HUES48 (cell line): ENCODE measurements around the gene NFKBIE.
A peak's percentile ranks its signal among the peaks of the same experiment; 100 is the strongest.

Source experiments
- H3K27ac ChIP-seq: one replicate; pipeline ENCODE4 v1.7.0; 2013; ENCODE audit warnings: low read depth, low read length, inconsistent platforms
- H3K27me3 ChIP-seq: 2 replicates; pipeline ENCODE4 v1.6.1; 2013; ENCODE audit warnings: mild to moderate bottlenecking, low read length; ENCODE audit not compliant: control insufficient read depth, insufficient read depth
- H3K36me3 ChIP-seq: 2 replicates; pipeline ENCODE4 v1.6.1; 2013; ENCODE audit warnings: low read length; ENCODE audit not compliant: control insufficient read depth, insufficient read depth
- H3K4me1 ChIP-seq: 2 replicates; pipeline ENCODE4 v1.6.1; 2013; ENCODE audit warnings: mild to moderate bottlenecking, low read length; ENCODE audit not compliant: control insufficient read depth, insufficient read depth
- H3K4me3 ChIP-seq: 2 replicates; pipeline ENCODE4 v1.5.1; 2013; ENCODE audit warnings: mild to moderate bottlenecking, low read depth, low read length
- H3K9ac ChIP-seq: 2 replicates; pipeline ENCODE4 v1.6.1; 2013; ENCODE audit warnings: mild to moderate bottlenecking, low read depth, low read length, moderate library complexity
- H3K9me3 ChIP-seq: 2 replicates; pipeline ENCODE4 v1.6.1; 2013; ENCODE audit warnings: low read length; ENCODE audit not compliant: control insufficient read depth, insufficient read depth

Gene NFKBIE

DNA sequence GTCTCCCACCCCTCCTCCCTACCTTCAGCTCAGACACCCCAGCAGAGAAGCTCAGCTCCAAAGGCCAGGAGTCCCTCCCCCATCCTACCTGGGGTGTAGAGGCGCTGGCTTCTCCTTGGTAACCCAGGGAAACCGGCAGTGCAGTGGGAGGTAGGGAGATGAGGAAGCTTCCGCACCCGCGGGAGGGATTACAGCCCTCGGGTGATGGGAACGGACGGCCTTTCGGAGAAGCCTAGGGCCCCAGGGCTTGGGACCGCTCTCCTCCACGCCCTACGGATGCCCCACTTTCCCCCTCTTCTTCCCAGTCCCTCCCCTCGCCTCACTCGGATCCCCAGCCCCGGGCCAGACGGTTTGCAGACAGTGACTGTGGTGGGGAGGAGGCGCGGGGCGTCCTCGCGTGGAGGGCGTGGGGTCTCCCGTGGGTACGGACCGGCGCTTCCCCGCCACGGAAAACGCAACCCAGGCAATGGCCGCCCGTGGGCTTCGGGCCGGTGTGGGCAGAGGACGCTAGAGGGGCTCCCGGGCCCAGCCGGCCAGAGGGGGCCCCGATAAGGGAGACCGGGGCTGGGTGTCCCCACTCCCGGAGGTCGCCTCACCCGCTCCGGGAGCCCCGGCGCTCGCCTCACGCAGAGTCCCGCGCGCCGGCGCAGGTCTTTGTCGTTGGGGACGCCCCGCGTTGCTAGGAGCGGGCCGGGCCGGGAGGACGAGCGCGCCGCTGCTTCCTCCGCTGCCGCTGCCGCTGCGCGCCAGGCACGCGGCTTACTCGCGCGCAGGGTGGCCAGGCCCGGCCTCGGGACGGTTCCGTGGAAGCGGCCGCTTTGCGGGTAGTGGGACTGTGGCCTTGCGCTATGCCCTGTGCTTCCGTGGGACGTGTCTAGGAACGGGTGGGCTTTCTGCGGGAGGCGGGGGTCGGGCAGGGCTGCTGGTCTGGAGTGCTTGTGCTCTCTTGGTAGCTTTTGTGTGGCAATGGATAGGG lies 32.0 kb upstream of the NFKBIE start:
- Histone ChIP-seq H3K9ac (peak overlapping the region; percentile 32; the same call in 1 of the 2 replicates), H3K27me3 (peaks cover 34% of the 10 kb centered on the region), H3K4me3 (peak overlapping the region; percentile 78), H3K9me3 (no peaks in the 10 kb centered on the region), H3K4me1 (peaks cover 7% of the 10 kb centered on the region; the same call in 1 of the 2 replicates), H3K27ac (no peak overlapping the region), H3K36me3 (peaks cover 29% of the 10 kb centered on the region)

GRCh38 chr6:44294832-44295791 lies 29.8 kb upstream of the NFKBIE start:
- Histone ChIP-seq H3K9me3 (no peaks in the 10 kb centered on the region), H3K27ac (no peak overlapping the region), H3K4me3 (no peak overlapping the region), H3K36me3 (peaks cover 6% of the 10 kb centered on the region), H3K27me3 (peaks cover 37% of the 10 kb centered on the region), H3K9ac (no peak overlapping the region), H3K4me1 (peaks cover 7% of the 10 kb centered on the region; the same call in 1 of the 2 replicates)

GRCh38 chr6:44292661-44293365 lies 27.5 kb upstream of the NFKBIE start:
- no peaks in the 10 kb centered on the region for H3K9me3 ChIP-seq
- H3K9ac ChIP-seq, result no peak overlapping the region
- H3K36me3 ChIP-seq, result no peaks in the 10 kb centered on the region
- peaks cover 7% of the 10 kb centered on the region; the same call in 1 of the 2 replicates for H3K4me1 ChIP-seq
- H3K27me3 ChIP-seq, result peaks cover 32% of the 10 kb centered on the region
- no peak overlapping the region for H3K4me3 ChIP-seq
- H3K27ac ChIP-seq, result no peak overlapping the region

GRCh38 chr6:44291841-44292240 lies 26.5 kb upstream of the NFKBIE start:
- H3K9me3 ChIP-seq, result no peaks in the 10 kb centered on the region
- H3K27ac ChIP-seq, result no peak overlapping the region
- no peak overlapping the region for H3K4me3 ChIP-seq
- peaks cover 5% of the 10 kb centered on the region; the same call in 1 of the 2 replicates for H3K4me1 ChIP-seq
- peaks cover 35% of the 10 kb centered on the region for H3K27me3 ChIP-seq
- no peaks in the 10 kb centered on the region for H3K36me3 ChIP-seq
- no peak overlapping the region for H3K9ac ChIP-seq

DNA sequence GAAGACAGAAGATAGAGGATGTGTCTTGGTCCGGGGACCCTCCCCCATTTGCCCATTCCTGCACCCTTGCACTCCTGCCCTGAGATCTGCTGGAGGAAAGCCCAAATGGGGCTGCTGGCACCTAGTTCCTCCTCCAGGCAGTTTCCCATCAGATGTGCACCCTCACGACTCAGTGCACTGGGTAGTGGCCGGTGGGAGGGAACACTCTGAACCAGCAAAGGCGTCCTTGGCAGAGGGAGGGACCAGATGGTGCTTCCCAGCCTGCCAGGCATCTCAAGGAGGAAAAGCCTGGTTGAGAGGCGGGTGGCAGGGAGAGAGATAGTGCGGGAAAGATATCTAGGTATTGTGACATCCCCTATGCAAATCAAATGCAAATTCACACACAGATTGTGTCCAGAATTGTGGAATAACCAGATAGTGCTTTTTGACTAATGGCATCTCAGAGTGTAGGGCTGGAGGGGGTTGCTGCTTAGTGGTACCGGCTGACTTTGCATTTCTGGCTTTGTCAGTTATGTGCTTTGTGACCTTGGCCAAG lies 24.4 kb upstream of the NFKBIE start:
- Histone ChIP-seq H3K9me3 (no peaks in the 10 kb centered on the region), H3K36me3 (no peaks in the 10 kb centered on the region), H3K27me3 (peaks cover 22% of the 10 kb centered on the region), H3K4me3 (no peak overlapping the region), H3K27ac (no peak overlapping the region), H3K4me1 (no peaks in the 10 kb centered on the region), H3K9ac (no peak overlapping the region)

DNA sequence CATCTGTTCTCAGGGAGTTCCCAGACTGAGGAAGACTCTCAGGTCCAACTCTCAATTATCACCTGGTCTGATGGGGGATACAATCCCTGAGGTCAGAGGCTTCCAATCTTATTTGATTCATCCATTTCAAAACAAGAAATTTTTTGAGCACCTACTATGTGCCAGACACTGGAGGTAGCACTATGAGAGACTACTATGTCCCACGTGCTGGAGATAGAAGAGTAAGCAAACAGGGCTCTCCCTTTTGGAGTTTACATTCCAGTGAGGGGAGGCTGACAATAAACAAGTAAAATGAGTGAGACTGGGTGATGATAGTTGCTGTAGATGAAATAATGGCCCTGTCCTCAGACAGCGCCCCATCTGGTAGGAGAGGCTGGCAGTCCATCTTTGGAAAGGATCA lies 21.4 kb upstream of the NFKBIE start:
- H3K9ac ChIP-seq, result no peak overlapping the region
- H3K9me3 ChIP-seq, result no peaks in the 10 kb centered on the region
- H3K27me3 ChIP-seq, result peaks cover 28% of the 10 kb centered on the region
- H3K36me3 ChIP-seq, result no peaks in the 10 kb centered on the region
- no peaks in the 10 kb centered on the region for H3K4me1 ChIP-seq
- H3K4me3 ChIP-seq, result no peak overlapping the region
- no peak overlapping the region for H3K27ac ChIP-seq

DNA sequence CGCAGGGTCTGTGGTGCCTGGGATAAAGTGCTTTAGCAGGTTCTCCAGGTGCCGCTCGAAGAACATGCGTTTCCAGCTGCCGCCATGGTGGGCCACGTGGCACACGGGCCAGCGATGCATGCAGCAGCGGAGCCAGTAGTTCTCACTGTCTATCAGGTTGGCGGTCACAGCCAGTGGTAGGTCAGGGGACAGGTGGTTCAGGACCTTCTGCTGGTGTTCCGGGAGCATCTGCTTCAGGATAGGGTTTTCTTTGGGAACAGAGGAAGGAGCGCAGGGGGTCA lies 20.9 kb upstream of the NFKBIE start:
- no peak overlapping the region for H3K27ac ChIP-seq
- no peaks in the 10 kb centered on the region for H3K36me3 ChIP-seq
- no peak overlapping the region for H3K4me3 ChIP-seq
- no peak overlapping the region for H3K9ac ChIP-seq
- H3K4me1 ChIP-seq, result no peaks in the 10 kb centered on the region
- H3K9me3 ChIP-seq, result no peaks in the 10 kb centered on the region
- H3K27me3 ChIP-seq, result peaks cover 28% of the 10 kb centered on the region

GRCh38 chr6:44285552-44286284 lies 20.4 kb upstream of the NFKBIE start:
- H3K36me3 ChIP-seq, result no peaks in the 10 kb centered on the region
- no peaks in the 10 kb centered on the region for H3K4me1 ChIP-seq
- H3K9ac ChIP-seq, result no peak overlapping the region

DNA sequence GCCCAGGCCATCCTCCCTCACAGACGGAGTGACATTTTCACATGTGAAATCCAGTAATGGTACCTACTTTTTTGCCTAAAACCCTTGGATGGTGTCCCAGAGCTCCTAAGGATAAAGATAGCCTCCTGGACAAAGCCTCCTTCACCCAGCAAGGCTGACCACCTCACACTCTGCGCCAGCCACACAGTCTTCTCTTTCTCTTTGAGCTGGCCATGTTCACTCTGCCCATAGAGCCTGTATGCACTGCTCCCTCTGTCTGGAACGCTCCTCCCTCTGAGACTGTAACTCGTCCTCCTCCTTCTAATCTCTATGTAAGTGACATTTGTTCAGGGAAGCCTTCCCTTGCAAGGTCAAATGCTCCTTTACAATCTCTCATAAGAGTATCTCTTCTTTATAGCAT lies 19.5 kb upstream of the NFKBIE start:
- Histone ChIP-seq H3K4me1 (no peaks in the 10 kb centered on the region), H3K4me3 (no peak overlapping the region), H3K9me3 (no peaks in the 10 kb centered on the region), H3K9ac (no peak overlapping the region), H3K27me3 (peaks cover 28% of the 10 kb centered on the region), H3K36me3 (no peaks in the 10 kb centered on the region), H3K27ac (no peak overlapping the region)

More at GRCh38 chr6:44285552-44286284, 20.4 kb upstream of the NFKBIE start:
- Histone ChIP-seq H3K27me3 (peaks cover 28% of the 10 kb centered on the region), H3K9me3 (no peaks in the 10 kb centered on the region), H3K27ac (no peak overlapping the region), H3K4me3 (no peak overlapping the region)

DNA sequence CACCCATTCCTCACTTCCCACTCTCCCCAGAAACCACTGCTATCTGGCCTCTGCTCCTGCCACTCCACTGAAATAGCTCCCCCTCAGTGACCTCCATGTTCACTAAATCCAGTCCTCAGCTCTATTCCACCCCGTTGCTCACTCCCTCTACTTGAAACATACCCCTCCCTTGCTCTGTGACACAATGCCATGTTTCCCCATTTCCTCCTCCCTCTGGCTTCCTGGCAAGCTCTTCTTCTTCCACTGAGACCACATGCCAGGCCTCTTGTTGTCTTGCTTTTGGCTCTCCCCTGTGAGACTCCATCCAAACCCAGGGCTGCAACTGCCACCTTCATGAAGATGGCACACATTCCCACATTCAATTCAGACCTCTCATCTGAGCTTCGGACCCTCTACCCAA lies 18.8 kb upstream of the NFKBIE start:
- Histone ChIP-seq H3K27me3 (peaks cover 28% of the 10 kb centered on the region), H3K9me3 (no peaks in the 10 kb centered on the region), H3K36me3 (no peaks in the 10 kb centered on the region), H3K9ac (no peak overlapping the region), H3K4me1 (no peaks in the 10 kb centered on the region), H3K4me3 (no peak overlapping the region), H3K27ac (no peak overlapping the region)
